Spleen (tissue), 7 donors: ENCODE results near the gene SPRYD7.

Source experiments
- CTCF ChIP-seq, 11 experiments: fragments of 200-600 bp in 7 of 11; fragments of 450-650 bp in 4 of 11; sonication (generic) in 4 of 11; IDR thresholded peaks in 8 of 11; conservative IDR thresholded peaks in 3 of 11; 1 replicate in 7 of 11; 2 replicates in 4 of 11; pipeline versions ENCODE4 v1.4.0 to v1.8.0; 2016 to 2021; ENCODE audit warnings: antibody characterized with exemption in 11 of 11, inconsistent platforms in 4 of 11, mild to moderate bottlenecking in 1 of 11
- POLR2A ChIP-seq, 3 donors: fragments of 450-650 bp; IDR thresholded peaks; one replicate each; pipeline ENCODE4 v1.5.1; 2017; ENCODE audit warnings: antibody characterized with exemption in 3 of 3, mild to moderate bottlenecking in 1 of 3
- donor health status: DM: no; HTN: no; CAD: no; lungs with moderate emphysema.
- donor health status: DM: no; HTN: no; CAD: no.
- donor health status: DM: no; HTN: no; CAD: no.

- TF ChIP-seq CTCF (IDR thresholded peaks at IDR 0.05 in 8 of 11, conservative IDR thresholded peaks at IDR 0.05 in 3 of 11), result no peak
- TF ChIP-seq POLR2A (IDR thresholded peaks at IDR 0.05), result no peak
Observed at GRCh38 chr13:49975826-49976225, 39.7 kb upstream of the SPRYD7 start.
